ENCODE results near the gene KIFC1. TPM values are rescaled to one million over a fixed set of nuclear protein-coding genes. Genes with fewer than 3 reads are reported as not detected.
"Not testable (repeated sequence)": the region's sequence is repeated elsewhere in the genome, so short reads cannot be mapped to it uniquely, and the experiment has no call there.

The KIFC1 gene
- total and polyA plus RNA-seq, 7 donors: 0.15 to 1.0 (median 0.22) TPM; not detected in 1

- intact Hi-C loops (cut with DNase I): no loop called here
- 86 to 91% (median 86%) methylated on average over 8 of the region's 8 CpGs for WGBS, 3 donors
- no peak for TF ChIP-seq CTCF (IDR thresholded peaks at IDR 0.05)
Observed at GRCh38 chr6:33367009-33367714, 24.5 kb upstream of the KIFC1 start.

GRCh38 chr6:33367715-33368025, 24.0 kb upstream of the KIFC1 start:
- intact Hi-C loops (cut with DNase I); H3K4me3 ChIP-seq; ATAC-seq; H3K27me3 ChIP-seq (ENCODE audit: insufficient read depth in 3 of 3, low read length in 2 of 3); H3K4me1 ChIP-seq; H3K27ac ChIP-seq; H3K9me3 ChIP-seq; DNase-seq; H3K36me3 ChIP-seq (ENCODE audit: insufficient read depth in 1 of 2, low read depth in 1 of 2): not testable (repeated sequence)
- WGBS, 3 donors: 92 to 93% (median 92%) methylated on average over 4 to 5 of the region's 5 CpGs

More at GRCh38 chr6:33367009-33367714, 24.5 kb upstream of the KIFC1 start:
- ATAC-seq (no peak), DNase-seq (no peak)
- Histone ChIP-seq H3K4me3 (no peak overlapping the region), H3K9me3 (no peaks in the 10 kb centered on the region), H3K36me3 (ENCODE audit: insufficient read depth in 1 of 2, low read depth in 1 of 2) (no peaks in the 10 kb centered on the region), H3K27me3 (ENCODE audit: insufficient read depth in 3 of 3, low read length in 2 of 3) (no peaks in the 10 kb centered on the region), H3K27ac (no peak overlapping the region), H3K4me1 (peaks cover 2% of the 10 kb centered on the region)

DNA sequence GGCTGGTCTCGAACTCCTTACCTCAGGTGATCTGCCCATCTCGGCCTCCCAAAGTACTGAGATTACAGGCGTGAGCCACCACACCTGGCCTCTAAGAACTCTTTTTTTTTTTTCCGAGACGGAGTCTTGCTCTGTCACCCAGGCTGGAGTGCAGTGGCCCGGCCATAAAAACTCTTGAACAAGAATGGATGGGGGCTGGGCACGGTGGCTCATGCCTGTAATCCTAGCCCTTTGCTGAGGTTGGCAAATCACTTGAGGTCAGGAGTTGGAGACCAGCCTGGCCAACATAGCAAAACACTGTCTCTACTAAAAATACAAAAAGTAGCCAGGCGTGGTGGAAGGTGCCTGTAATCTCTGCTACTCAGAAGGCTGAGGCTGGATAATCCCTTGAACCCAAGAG, 19.7 kb upstream of the KIFC1 start:
- H3K9me3 ChIP-seq; H3K27me3 ChIP-seq (ENCODE audit: insufficient read depth in 3 of 3, low read length in 2 of 3); DNase-seq; H3K27ac ChIP-seq; H3K4me3 ChIP-seq; intact Hi-C loops (cut with DNase I); H3K36me3 ChIP-seq (ENCODE audit: insufficient read depth in 1 of 2, low read depth in 1 of 2): not testable (repeated sequence)
- peak in 3 of 4 donors; percentile 40 to 70 (median 68) for ATAC-seq
- peaks cover 28% of the 10 kb centered on the region for H3K4me1 ChIP-seq
- 53 to 68% (median 56%) methylated on average over 8 of the region's 8 CpGs for WGBS, 3 donors

GRCh38 chr6:33372526-33373123, 19.0 kb upstream of the KIFC1 start:
- 47 to 61% (median 54%) methylated on average over 5 of the region's 5 CpGs for WGBS, 3 donors
- TF ChIP-seq CTCF (IDR thresholded peaks at IDR 0.05): no peak
- Histone ChIP-seq H3K4me1 (peaks cover 28% of the 10 kb centered on the region), H3K9me3 (no peaks in the 10 kb centered on the region), H3K27ac (no peak overlapping the region), H3K4me3 (no peak overlapping the region), H3K36me3 (ENCODE audit: insufficient read depth in 1 of 2, low read depth in 1 of 2) (no peaks in the 10 kb centered on the region), H3K27me3 (ENCODE audit: insufficient read depth in 3 of 3, low read length in 2 of 3) (no peaks in the 10 kb centered on the region)
- ATAC-seq (no peak), DNase-seq (no peak)
- intact Hi-C loops (cut with DNase I): no loop called here

DNA sequence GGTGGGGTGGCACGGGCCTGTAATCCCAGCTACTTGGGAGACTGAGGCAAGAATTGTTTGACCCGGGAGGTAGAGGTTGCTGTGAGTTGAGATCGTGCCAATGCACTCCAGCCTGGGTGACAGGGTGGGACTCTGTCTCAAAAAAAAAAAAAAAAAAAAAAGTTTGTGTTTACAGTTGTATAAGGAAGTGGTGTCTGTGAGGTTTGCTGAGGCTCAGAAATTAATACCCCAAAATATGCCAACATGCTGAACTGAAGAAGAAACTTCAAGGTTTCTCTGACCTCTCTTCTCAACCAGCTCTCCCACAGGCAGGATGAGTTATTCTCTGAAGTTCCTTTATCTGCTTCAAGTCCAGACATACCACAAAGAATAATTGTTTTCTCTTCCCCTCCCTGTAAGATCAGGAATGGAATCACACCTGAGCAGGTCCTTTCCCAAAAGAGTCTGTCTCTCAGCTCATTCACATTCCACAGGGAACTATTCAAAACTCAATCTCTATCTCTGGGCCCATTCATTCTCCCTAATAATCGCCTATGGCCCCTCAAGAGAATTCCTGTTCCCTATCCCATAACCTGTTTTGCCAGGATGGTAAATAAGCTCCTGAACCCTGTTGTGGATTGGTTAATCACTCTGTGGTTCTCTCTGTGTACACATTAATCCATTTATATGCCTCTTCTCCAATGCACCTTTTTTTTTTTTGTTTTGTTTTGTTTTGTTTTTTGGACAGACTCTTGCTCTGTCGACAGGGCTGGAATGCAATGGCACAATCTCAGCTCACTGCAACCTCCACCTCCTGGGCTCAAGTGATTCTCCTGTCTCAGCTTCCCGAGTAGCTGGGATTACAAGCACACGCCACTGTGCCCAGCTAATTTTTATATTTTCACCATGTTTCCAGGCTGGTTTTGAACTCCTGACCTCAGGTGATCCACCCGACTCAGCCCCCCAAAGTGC, 17.4 kb upstream of the KIFC1 start:
- H3K36me3 ChIP-seq (ENCODE audit: insufficient read depth in 1 of 2, low read depth in 1 of 2): no peaks in the 10 kb centered on the region
- intact Hi-C loops (cut with DNase I): no loop called here
- peaks cover 28% of the 10 kb centered on the region for H3K4me1 ChIP-seq
- no peak overlapping the region for H3K4me3 ChIP-seq
- ATAC-seq: peak in 1 of 4 donors; percentile 34
- H3K27me3 ChIP-seq (ENCODE audit: insufficient read depth in 3 of 3, low read length in 2 of 3): no peaks in the 10 kb centered on the region
- no peak overlapping the region for H3K27ac ChIP-seq
- no peak for DNase-seq
- H3K9me3 ChIP-seq: no peaks in the 10 kb centered on the region
- WGBS, 3 donors: 48 to 63% (median 52%) methylated on average over 8 of the region's 8 CpGs
- no peak for TF ChIP-seq CTCF (IDR thresholded peaks at IDR 0.05)

Data from psoas muscle (tissue), 8 donors.